HG03060 (cell line): ENCODE data around the gene NRN1L.

Source experiments
- ATAC-seq: cut with Tn5 transposase; IDR thresholded peaks from one replicate; pipeline ENCODE4 v1.9.1; 2021; ENCODE audit warnings: low read depth, moderate number of reproducible peaks; ENCODE audit not compliant: unreplicated experiment

Gene NRN1L

GRCh38 chr16:67881621-67882161 is 3.0 kb upstream of the NRN1L start:
- no peak for ATAC-seq

- no peak for ATAC-seq
These were observed 2.1 kb upstream of the NRN1L start for GRCh38 chr16:67882374-67883145.

- ATAC-seq: no peak
These were observed 1.4 kb upstream of the NRN1L start for GRCh38 chr16:67883146-67883871.

GRCh38 chr16:67883872-67884261 is 818 bp upstream of the NRN1L start:
- ATAC-seq: no peak

- no peak for ATAC-seq
These were observed 860 bp downstream of the NRN1L start for GRCh38 chr16:67885545-67885944.

GRCh38 chr16:67885976-67886375 is 1.3 kb downstream of the NRN1L start:
- no peak for ATAC-seq

- no peak for ATAC-seq
These were observed 1.7 kb downstream of the NRN1L start for GRCh38 chr16:67886387-67886786.

GRCh38 chr16:67888331-67888730 is 3.6 kb downstream of the NRN1L start:
- no peak for ATAC-seq

- no peak for ATAC-seq
These were observed 7.7 kb downstream of the NRN1L start for GRCh38 chr16:67892375-67892774.

- peak; percentile 50 for ATAC-seq
These were observed 8.4 kb downstream of the NRN1L start, which contains the start of gene PSKH1 for GRCh38 chr16:67892899-67893742. PSKH1 (plus strand) TSS chr16:67893254; CDS start chr16:67908750, 15,496 bp downstream.

- no peak for ATAC-seq
These were observed 9.2 kb downstream of the NRN1L start for GRCh38 chr16:67893743-67894399.

GRCh38 chr16:67897231-67897630 is 12.5 kb downstream of the NRN1L start:
- no peak for ATAC-seq

- ATAC-seq: no peak
These were observed 17.0 kb downstream of the NRN1L start for GRCh38 chr16:67901734-67902133.

- no peak for ATAC-seq
These were observed 18.1 kb downstream of the NRN1L start for GRCh38 chr16:67902831-67903230.

GRCh38 chr16:67907397-67908180 is 22.9 kb downstream of the NRN1L start:
- no peak for ATAC-seq

GRCh38 chr16:67909056-67909742 is 24.5 kb downstream of the NRN1L start:
- no peak for ATAC-seq

- no peak for ATAC-seq
These were observed 25.5 kb downstream of the NRN1L start for GRCh38 chr16:67910158-67910557.

GRCh38 chr16:67914758-67915495 is 30.2 kb downstream of the NRN1L start:
- no peak for ATAC-seq
